ENCODE data around the gene SCN11A. TPM values are rescaled to one million over a fixed set of nuclear protein-coding genes. Genes with fewer than 3 reads are reported as not detected.

The SCN11A gene
- total RNA-seq, 4 donors from 2014 or later: 0.12 to 1.8 TPM; not detected in 2

- Histone ChIP-seq H3K36me3 (peaks cover 0 to 3% of the 10 kb centered on the region in 2 donors), H3K4me3 (no peak overlapping the region), H3K9me3 (no peaks in the 10 kb centered on the region), H3K4me1 (no peaks in the 10 kb centered on the region), H3K27ac (no peak overlapping the region), H3K27me3 (no peaks in the 10 kb centered on the region)
- no peak for TF ChIP-seq POLR2A (IDR thresholded peaks at IDR 0.05)
- no peak for TF ChIP-seq CTCF (IDR thresholded peaks at IDR 0.05)
- intact Hi-C loops (cut with DNase I; ENCODE audit: low total_unique reads): no loop called here
- DNase-seq: no peak
Observed at GRCh38 chr3:39082666-39083313, 31.0 kb upstream of the SCN11A start.

- DNase-seq: no peak
- no peak for TF ChIP-seq CTCF (IDR thresholded peaks at IDR 0.05)
- no peak for TF ChIP-seq POLR2A (IDR thresholded peaks at IDR 0.05)
- Histone ChIP-seq H3K4me3 (no peak overlapping the region), H3K9me3 (no peaks in the 10 kb centered on the region), H3K4me1 (no peaks in the 10 kb centered on the region), H3K27ac (no peak overlapping the region), H3K27me3 (no peaks in the 10 kb centered on the region), H3K36me3 (no peaks in the 10 kb centered on the region)
- intact Hi-C loops (cut with DNase I; ENCODE audit: low total_unique reads): no loop called here
Observed at GRCh38 chr3:39080026-39080425, 28.3 kb upstream of the SCN11A start.

- DNase-seq: no peak
- TF ChIP-seq CTCF (IDR thresholded peaks at IDR 0.05) (no peak), POLR2A (IDR thresholded peaks at IDR 0.05) (no peak)
- no peaks in the 10 kb centered on the region for H3K9me3 ChIP-seq
- H3K27ac ChIP-seq: no peak overlapping the region
- H3K4me1 ChIP-seq: no peaks in the 10 kb centered on the region
- H3K4me3 ChIP-seq: no peak overlapping the region
- intact Hi-C loops (cut with DNase I; ENCODE audit: low total_unique reads): no loop called here
- no peaks in the 10 kb centered on the region for H3K27me3 ChIP-seq
- no peaks in the 10 kb centered on the region for H3K36me3 ChIP-seq
Observed at GRCh38 chr3:39079530-39079929, 27.8 kb upstream of the SCN11A start.

- DNase-seq: no peak
- H3K27me3 ChIP-seq: no peaks in the 10 kb centered on the region
- H3K27ac ChIP-seq: no peak overlapping the region
- H3K4me3 ChIP-seq: no peak overlapping the region
- H3K36me3 ChIP-seq: no peaks in the 10 kb centered on the region
- H3K9me3 ChIP-seq: no peaks in the 10 kb centered on the region
- no peaks in the 10 kb centered on the region for H3K4me1 ChIP-seq
- intact Hi-C loops (cut with DNase I; ENCODE audit: low total_unique reads): no loop called here
- TF ChIP-seq CTCF (IDR thresholded peaks at IDR 0.05) (no peak), POLR2A (IDR thresholded peaks at IDR 0.05) (no peak)
Observed at GRCh38 chr3:39075910-39076309, 24.2 kb upstream of the SCN11A start.

GRCh38 chr3:39068556-39068955 is 16.8 kb upstream of the SCN11A start:
- intact Hi-C loops (cut with DNase I; ENCODE audit: low total_unique reads): no loop called here
- DNase-seq: no peak
- Histone ChIP-seq H3K4me1 (no peaks in the 10 kb centered on the region), H3K36me3 (no peaks in the 10 kb centered on the region), H3K27ac (no peak overlapping the region), H3K9me3 (no peaks in the 10 kb centered on the region), H3K4me3 (no peak overlapping the region), H3K27me3 (no peaks in the 10 kb centered on the region)
- TF ChIP-seq POLR2A (IDR thresholded peaks at IDR 0.05): no peak
- no peak for TF ChIP-seq CTCF (IDR thresholded peaks at IDR 0.05)

All from uterus (tissue), 4 donors.